OCI-LY7 (cell line): ENCODE measurements around the gene ACIN1. TPM values are rescaled to one million over a fixed set of nuclear protein-coding genes. Genes with fewer than 3 reads are reported as not detected.

Source experiments
- BruUV-seq: library from RNA; stranded (reverse); fragments of 400-500 nt; replicated peaks from 2 replicates; lab custom pipeline; 2021; lab: Mats Ljungman, UMichigan
- CTCF ChIA-PET: fragments of 300-600 bp; sonication (Branson Sonifier 250); formaldehyde crosslinking; loops from one replicate; lab custom pipeline; 2022; ENCODE audit warnings: antibody characterized with exemption; ENCODE audit not compliant: unreplicated experiment; lab: Charles Lee
- POLR2A ChIA-PET: fragments of 300-600 bp; sonication (Branson Sonifier 250); formaldehyde crosslinking; loops from one replicate; lab custom pipeline; 2022; ENCODE audit warnings: antibody characterized with exemption; lab: Charles Lee
- DNase-seq: peaks from one replicate; pipeline ENCODE4 v3.0.0-alpha.2; 2015; ENCODE audit warnings: low spot score
- H2AFZ ChIP-seq: fragments of 200-600 bp; sonication (generic), shearing (Covaris generic); 2 replicates; pipeline ENCODE4 v1.6.1; 2014; ENCODE audit warnings: mild to moderate bottlenecking, antibody characterized with exemption, low read length, moderate library complexity
- H3K27ac ChIP-seq: fragments of 200-600 bp; sonication (generic); 2 replicates; pipeline ENCODE4 v1.5.1; 2014; ENCODE audit warnings: mixed run types, low read depth, mild to moderate bottlenecking, moderate library complexity, low read length, inconsistent platforms; ENCODE audit not compliant: poor library complexity, severe bottlenecking
- H3K36me3 ChIP-seq: fragments of 200-600 bp; sonication (generic); 2 replicates; pipeline ENCODE4 v1.6.1; 2014; ENCODE audit warnings: mild to moderate bottlenecking, antibody characterized with exemption, low read length, moderate library complexity, mixed read lengths; ENCODE audit not compliant: insufficient read depth
- H3K4me1 ChIP-seq: fragments of 200-600 bp; sonication (generic); 2 replicates; pipeline ENCODE4 v1.5.1; 2014; ENCODE audit warnings: mild to moderate bottlenecking, low read length; ENCODE audit not compliant: insufficient read depth, poor library complexity, severe bottlenecking
- H3K4me2 ChIP-seq: fragments of 200-600 bp; sonication (generic); 2 replicates; pipeline ENCODE4 v1.6.1; 2014; ENCODE audit warnings: mild to moderate bottlenecking, low read length
- H3K4me3 ChIP-seq: fragments of 200-600 bp; sonication (generic); 2 replicates; pipeline ENCODE4 v1.5.1; 2014; ENCODE audit warnings: mild to moderate bottlenecking, low read depth, low read length; ENCODE audit not compliant: poor library complexity, severe bottlenecking
- H3K79me2 ChIP-seq: fragments of 200-600 bp; sonication (generic); 2 replicates; pipeline ENCODE4 v1.6.1; 2016; ENCODE audit warnings: low read depth, mild to moderate bottlenecking, low read length, moderate library complexity, mixed read lengths; ENCODE audit not compliant: insufficient read depth
- H3K9me2 ChIP-seq: fragments of 200-600 bp; sonication (generic); 2 replicates; pipeline ENCODE4 v1.6.1; 2016; ENCODE audit warnings: mild to moderate bottlenecking, low read length, mixed read lengths; ENCODE audit not compliant: insufficient read depth
- H3K9me3 ChIP-seq: fragments of 200-600 bp; sonication (generic); 2 replicates; pipeline ENCODE4 v1.6.1; 2014; ENCODE audit warnings: mild to moderate bottlenecking, mixed run types, low read length, mixed read lengths
- H4K20me1 ChIP-seq: fragments of 200-600 bp; sonication (generic); 2 replicates; pipeline ENCODE4 v1.6.1; 2014; ENCODE audit warnings: mild to moderate bottlenecking, antibody characterized with exemption, low read length, moderate library complexity, mixed read lengths; ENCODE audit not compliant: insufficient read depth
- CTCF ChIP-seq: fragments of 200-600 bp; sonication (generic); conservative IDR thresholded peaks from 2 replicates; pipeline ENCODE4 v1.5.1; 2014; ENCODE audit warnings: mild to moderate bottlenecking, antibody characterized with exemption, low read length, moderate library complexity, mixed read lengths
- EZH2phosphoT487 ChIP-seq: fragments of 200-600 bp; sonication (generic); IDR thresholded peaks from 2 replicates; pipeline ENCODE4 v1.6.1; 2018; ENCODE audit warnings: low read depth, borderline replicate concordance, mild to moderate bottlenecking, mixed run types, antibody characterized with exemption, low read length, moderate library complexity, mixed read lengths
- intact Hi-C: fragments of 100-400 bp; cut with micrococcal nuclease; formaldehyde crosslinking; loops from one replicate; pipeline ENCODE4 v1.10.0; 2022; ENCODE audit not compliant: unreplicated experiment
- total RNA-seq, 2 experiments: library from RNA; depleted of rRNA in 1 of 2; stranded (reverse); fragments of >200 nt in 1 of 2; shearing (Covaris generic) in 1 of 2; gene quantifications; 2 replicates each; pipeline ENCODE4 v1.2.3, GENCODE V29; 2014 to 2022

ACIN1 gene
- total RNA-seq, 2 experiments from 2014 or later: 107 to 206 TPM

- peak overlapping the region; percentile 42 for H3K27ac ChIP-seq
- no peak for TF ChIP-seq CTCF
- TF ChIP-seq EZH2phosphoT487: no peak
- no peak overlapping the region for H2AFZ ChIP-seq
- intact Hi-C loops: loop anchor here (2.0 to 5.0 kb wide), 2 partner anchors 24 to 232 kb away; partner anchors contain the start of genes ACIN1, C14orf119 and PPP1R3E
- POLR2A ChIA-PET: interaction anchor here (0.6 to 1.6 kb wide), 7 partner anchors 12 to 230 kb away, joined by 3 to 10 read pairs (median 3); partner anchors contain the start of gene SLC7A8
- peaks cover 29% of the 10 kb centered on the region for H3K4me1 ChIP-seq
- H3K9me2 ChIP-seq: no peaks in the 10 kb centered on the region
- BruUV-seq: no TSS peak
- peak overlapping the region; percentile 79 for H3K4me3 ChIP-seq
- peak overlapping the region; percentile 94 for H3K4me2 ChIP-seq
- H3K36me3 ChIP-seq: peaks cover 83% of the 10 kb centered on the region
- H3K9me3 ChIP-seq: no peaks in the 10 kb centered on the region
- H3K79me2 ChIP-seq: peaks cover 45% of the 10 kb centered on the region
- no peak for DNase-seq
- 0 out of 2 replicates have a peak, but pooled peaks cover 9% of the 10 kb centered on the region for H4K20me1 ChIP-seq
- CTCF ChIA-PET: interaction anchor here (0.6 to 1.4 kb wide), 6 partner anchors 12 to 250 kb away, joined by 3 to 8 read pairs (median 4); partner anchors contain the start of gene ACIN1
Measured at GRCh38 chr14:23070262-23071129, 24.4 kb downstream of the ACIN1 start.

GRCh38 chr14:23069413-23069806 lies 25.5 kb downstream of the ACIN1 start:
- no peak for TF ChIP-seq CTCF
- TF ChIP-seq EZH2phosphoT487: no peak
- peaks cover 29% of the 10 kb centered on the region for H3K4me1 ChIP-seq
- H3K79me2 ChIP-seq: peaks cover 45% of the 10 kb centered on the region
- peak overlapping the region; percentile 42; the same call in 1 of the 2 replicates for H3K4me2 ChIP-seq
- peak overlapping the region; percentile 25 for H3K27ac ChIP-seq
- H3K4me3 ChIP-seq: no peak overlapping the region
- H4K20me1 ChIP-seq: 0 out of 2 replicates have a peak, but pooled peaks cover 9% of the 10 kb centered on the region
- CTCF ChIA-PET: interaction anchor here (0.6 to 1.7 kb wide), 12 partner anchors 8 to 114 kb away, joined by 3 to 12 read pairs (median 4); partner anchors contain the start of genes ACIN1, C14orf119, CEBPE and SLC7A8
- H3K9me2 ChIP-seq: no peaks in the 10 kb centered on the region
- H3K9me3 ChIP-seq: no peaks in the 10 kb centered on the region
- intact Hi-C loops: loop anchor here (1.0 kb wide), 2 partner anchors 51 to 118 kb away; no protein-coding TSS in a partner anchor
- no peak overlapping the region for H2AFZ ChIP-seq
- peaks cover 83% of the 10 kb centered on the region for H3K36me3 ChIP-seq
- no TSS peak for BruUV-seq
- POLR2A ChIA-PET: interaction anchor here (0.6 to 1.4 kb wide), 4 partner anchors 25 to 200 kb away, joined by 3 to 5 read pairs (median 3); partner anchors contain the start of genes ACIN1, C14orf119 and SLC7A8
- no peak for DNase-seq
